ENCODE results near the gene PPHLN1. TPM values are rescaled to one million over a fixed set of nuclear protein-coding genes. Genes with fewer than 3 reads are reported as not detected.

Gene PPHLN1
- total RNA-seq, 2 donors from 2014 or later = 52.1 to 54.7 TPM

DNA sequence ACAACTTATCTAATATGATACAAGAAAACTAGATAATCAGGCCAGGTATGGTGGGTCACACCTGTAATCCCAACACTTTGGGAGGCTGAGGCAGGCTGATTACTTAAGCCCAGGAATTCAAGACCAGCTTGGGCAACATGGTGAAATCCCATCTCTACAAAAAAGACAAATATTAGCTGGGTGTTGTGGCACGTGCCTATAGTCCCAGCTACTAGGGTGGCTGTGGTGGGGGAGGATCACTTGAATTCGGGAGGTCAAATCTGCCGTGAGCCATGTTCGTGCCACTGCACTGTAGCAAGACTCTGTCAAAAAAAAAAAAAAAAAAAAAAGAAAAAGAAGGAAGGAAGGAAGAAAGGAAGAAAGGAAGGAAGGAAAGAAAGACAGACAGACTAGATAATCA, 27.1 kb upstream of the PPHLN1 start:
- no peak for DNase-seq (ENCODE audit: low spot score)
- H3K4me1 ChIP-seq (replicated peaks) = no peaks in the 10 kb centered on the region
- H3K9me3 ChIP-seq = no peaks in the 10 kb centered on the region
- H3K27ac ChIP-seq = no peak overlapping the region
- TF ChIP-seq POLR2A (IDR thresholded peaks at IDR 0.05) (no peak), POLR2AphosphoS5 (IDR thresholded peaks at IDR 0.05) (no peak)
- TF ChIP-seq, protein P1, sequence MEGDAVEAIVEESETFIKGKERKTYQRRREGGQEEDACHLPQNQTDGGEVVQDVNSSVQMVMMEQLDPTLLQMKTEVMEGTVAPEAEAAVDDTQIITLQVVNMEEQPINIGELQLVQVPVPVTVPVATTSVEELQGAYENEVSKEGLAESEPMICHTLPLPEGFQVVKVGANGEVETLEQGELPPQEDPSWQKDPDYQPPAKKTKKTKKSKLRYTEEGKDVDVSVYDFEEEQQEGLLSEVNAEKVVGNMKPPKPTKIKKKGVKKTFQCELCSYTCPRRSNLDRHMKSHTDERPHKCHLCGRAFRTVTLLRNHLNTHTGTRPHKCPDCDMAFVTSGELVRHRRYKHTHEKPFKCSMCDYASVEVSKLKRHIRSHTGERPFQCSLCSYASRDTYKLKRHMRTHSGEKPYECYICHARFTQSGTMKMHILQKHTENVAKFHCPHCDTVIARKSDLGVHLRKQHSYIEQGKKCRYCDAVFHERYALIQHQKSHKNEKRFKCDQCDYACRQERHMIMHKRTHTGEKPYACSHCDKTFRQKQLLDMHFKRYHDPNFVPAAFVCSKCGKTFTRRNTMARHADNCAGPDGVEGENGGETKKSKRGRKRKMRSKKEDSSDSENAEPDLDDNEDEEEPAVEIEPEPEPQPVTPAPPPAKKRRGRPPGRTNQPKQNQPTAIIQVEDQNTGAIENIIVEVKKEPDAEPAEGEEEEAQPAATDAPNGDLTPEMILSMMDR (IDR thresholded peaks at IDR 0.05) = no peak
- no peak overlapping the region for H3K4me3 ChIP-seq
- no peaks in the 10 kb centered on the region for H3K27me3 ChIP-seq (replicated peaks; ENCODE audit: insufficient read depth)
- no peaks in the 10 kb centered on the region for H3K36me3 ChIP-seq
- intact Hi-C loops (cut with DNase I) = no loop called here
- 94% methylated on average over 4 of the region's 4 CpGs for WGBS

DNA sequence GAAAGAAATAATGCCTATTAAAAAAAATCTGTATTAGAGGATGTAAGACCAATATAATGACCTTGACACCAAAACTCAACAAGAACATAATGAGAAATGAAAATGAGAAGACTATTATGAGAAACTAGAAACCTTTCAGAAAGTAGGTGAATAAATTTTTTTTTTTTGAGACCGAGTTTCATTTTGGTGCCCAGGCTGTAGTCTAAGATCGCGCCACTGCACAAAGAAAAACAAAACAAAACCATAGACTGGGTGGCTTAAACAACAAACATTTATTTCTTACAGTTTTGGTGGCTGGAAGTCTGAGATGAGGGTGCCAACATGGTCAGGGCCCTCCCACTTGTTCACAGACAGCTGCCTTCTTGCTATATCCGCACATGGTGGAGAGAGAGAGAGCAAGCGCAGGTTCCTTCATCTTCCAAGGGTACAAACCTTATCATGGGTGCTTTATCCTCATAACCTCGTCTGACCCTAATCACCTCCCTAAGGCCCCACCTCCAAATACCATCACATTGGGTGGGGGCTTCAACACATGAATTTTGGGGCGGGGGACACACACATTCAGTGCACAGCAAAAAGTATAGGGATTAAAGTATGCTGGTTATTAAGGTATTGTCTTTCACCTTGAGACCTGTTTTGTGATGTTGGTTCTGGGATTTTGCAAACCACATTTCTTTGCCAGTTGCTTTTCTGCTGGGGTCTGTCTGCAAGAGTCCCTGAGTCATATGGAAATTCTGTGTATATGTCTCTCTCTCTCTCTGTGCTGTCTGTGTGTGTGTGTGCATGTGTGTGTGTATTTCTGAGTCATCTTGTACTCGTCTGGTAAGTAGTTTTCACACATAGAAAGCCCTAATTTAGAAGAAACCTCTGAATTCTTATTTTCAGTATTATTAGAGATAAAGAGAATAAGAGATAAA, 26.3 kb upstream of the PPHLN1 start:
- no peak overlapping the region for H3K4me3 ChIP-seq
- intact Hi-C loops (cut with DNase I) = no loop called here
- TF ChIP-seq, protein P1 (IDR thresholded peaks at IDR 0.05) = no peak
- TF ChIP-seq POLR2AphosphoS5 (IDR thresholded peaks at IDR 0.05) = no peak
- no peak for TF ChIP-seq POLR2A (IDR thresholded peaks at IDR 0.05)
- no peak for DNase-seq (ENCODE audit: low spot score)
- no peaks in the 10 kb centered on the region for H3K36me3 ChIP-seq
- H3K9me3 ChIP-seq = no peaks in the 10 kb centered on the region
- no peak overlapping the region for H3K27ac ChIP-seq
- 79% methylated on average over 8 of the region's 8 CpGs for WGBS
- no peaks in the 10 kb centered on the region for H3K27me3 ChIP-seq (replicated peaks; ENCODE audit: insufficient read depth)
- H3K4me1 ChIP-seq (replicated peaks) = no peaks in the 10 kb centered on the region

DNA sequence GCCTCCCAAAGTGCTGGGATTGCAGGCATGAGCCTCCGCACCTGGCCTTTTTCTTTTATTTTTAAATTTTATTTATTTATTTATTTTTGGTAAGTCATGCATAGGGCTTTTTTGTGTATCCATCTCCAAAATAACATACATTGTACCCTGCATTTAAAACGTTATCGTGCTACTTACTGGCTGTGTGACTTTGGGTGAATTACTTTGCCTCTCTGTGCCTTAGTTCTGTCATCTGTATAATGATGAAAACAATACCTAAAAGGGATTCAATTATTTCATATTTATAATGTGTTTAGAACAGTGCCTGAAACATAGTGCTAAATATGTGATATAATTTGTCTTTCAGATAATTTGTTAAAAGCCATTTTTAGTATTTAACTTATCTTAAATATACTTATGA, 19.7 kb upstream of the PPHLN1 start:
- Histone ChIP-seq H3K4me3 (no peak overlapping the region), H3K27me3 (replicated peaks; ENCODE audit: insufficient read depth) (no peaks in the 10 kb centered on the region), H3K36me3 (no peaks in the 10 kb centered on the region), H3K9me3 (no peaks in the 10 kb centered on the region), H3K4me1 (replicated peaks) (no peaks in the 10 kb centered on the region), H3K27ac (no peak overlapping the region)
- no peak for DNase-seq (ENCODE audit: low spot score)
- WGBS = 97% methylated on average over 3 of the region's 3 CpGs
- TF ChIP-seq, protein P1 (IDR thresholded peaks at IDR 0.05) = no peak
- TF ChIP-seq POLR2A (IDR thresholded peaks at IDR 0.05) (no peak), POLR2AphosphoS5 (IDR thresholded peaks at IDR 0.05) (no peak)
- intact Hi-C loops (cut with DNase I) = no loop called here

DNA sequence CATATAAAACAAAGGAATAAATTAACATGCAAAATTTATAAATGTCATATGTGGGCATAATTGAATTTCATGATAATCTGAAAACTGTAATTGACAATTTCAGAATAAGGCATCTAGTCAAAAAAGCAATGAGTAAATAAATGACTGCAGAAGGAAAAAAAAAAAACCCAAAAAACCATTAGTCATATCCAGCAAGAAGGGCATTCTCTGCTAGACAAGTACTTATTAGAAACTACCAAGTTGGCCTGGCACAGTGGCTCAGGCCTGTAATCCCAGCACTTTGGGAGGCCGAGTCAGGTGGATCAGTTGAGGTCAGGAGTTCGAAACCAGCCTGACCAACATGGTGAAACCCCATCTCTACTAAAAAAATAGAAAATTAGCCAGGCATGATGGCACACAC, 17.6 kb upstream of the PPHLN1 start:
- intact Hi-C loops (cut with DNase I) = no loop called here
- TF ChIP-seq POLR2AphosphoS5 (IDR thresholded peaks at IDR 0.05) = no peak
- H3K36me3 ChIP-seq = no peaks in the 10 kb centered on the region
- no peak overlapping the region for H3K27ac ChIP-seq
- 95% methylated on average over 2 of the region's 2 CpGs for WGBS
- no peaks in the 10 kb centered on the region for H3K27me3 ChIP-seq (replicated peaks; ENCODE audit: insufficient read depth)
- H3K4me1 ChIP-seq (replicated peaks) = no peaks in the 10 kb centered on the region
- H3K9me3 ChIP-seq = no peaks in the 10 kb centered on the region
- DNase-seq (ENCODE audit: low spot score) = no peak
- H3K4me3 ChIP-seq = no peak overlapping the region

DNA sequence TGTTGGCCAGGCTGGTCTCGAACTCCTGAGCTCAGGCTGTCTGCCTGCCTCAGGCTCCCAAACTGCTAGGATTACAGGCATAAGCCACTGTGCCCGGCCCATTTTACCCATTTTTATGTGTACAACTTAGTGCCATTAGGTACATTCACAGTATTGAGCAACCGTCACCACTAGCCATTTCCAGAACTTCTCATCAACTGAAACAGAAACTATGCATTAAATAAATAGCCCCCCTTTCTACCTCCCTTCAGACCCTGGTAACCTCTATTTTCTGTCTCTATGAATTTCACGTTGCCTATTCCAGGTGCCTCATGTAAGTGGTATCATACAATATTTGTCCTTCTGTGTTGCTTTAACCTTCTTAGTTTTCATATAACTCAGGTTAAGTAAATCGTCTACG, 16.0 kb upstream of the PPHLN1 start:
- no peak overlapping the region for H3K4me3 ChIP-seq
- 79% methylated on average over 6 of the region's 6 CpGs for WGBS
- H3K36me3 ChIP-seq = no peaks in the 10 kb centered on the region
- no peaks in the 10 kb centered on the region for H3K9me3 ChIP-seq
- no peak overlapping the region for H3K27ac ChIP-seq
- no peaks in the 10 kb centered on the region for H3K4me1 ChIP-seq (replicated peaks)
- DNase-seq (ENCODE audit: low spot score) = no peak
- intact Hi-C loops (cut with DNase I) = no loop called here
- no peaks in the 10 kb centered on the region for H3K27me3 ChIP-seq (replicated peaks; ENCODE audit: insufficient read depth)
- TF ChIP-seq POLR2AphosphoS5 (IDR thresholded peaks at IDR 0.05) (no peak), POLR2A (IDR thresholded peaks at IDR 0.05) (no peak)
- TF ChIP-seq, protein P1 (IDR thresholded peaks at IDR 0.05) = no peak
